ENCODE data around the gene ATRIP.

The ATRIP gene

DNA sequence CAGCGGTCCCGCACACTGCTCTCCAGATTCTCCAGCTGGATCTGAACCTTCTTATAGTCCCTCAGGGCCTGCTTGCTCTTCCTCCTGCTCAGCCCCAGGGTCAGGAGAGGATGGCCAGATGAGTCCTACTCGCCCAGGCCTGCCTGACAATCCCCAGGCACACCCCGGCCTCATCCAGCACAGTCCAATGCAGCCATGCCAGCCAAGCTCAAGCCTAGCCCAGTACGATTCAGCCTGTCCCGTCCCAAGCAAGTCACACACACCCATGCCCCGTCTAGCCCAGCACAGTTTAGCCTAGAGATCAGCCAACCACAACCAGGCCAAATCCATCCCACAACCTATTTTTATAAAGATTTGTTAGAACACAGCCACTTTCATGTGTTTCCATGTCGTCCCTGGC, 33.5 kb upstream of the ATRIP start:
- in situ Hi-C loops (cut with HindIII; ENCODE audit: low pct_unique_long_range_greater_than_20kb, low sequenced_read_pairs) = no loop called here
- no peak for TF ChIP-seq JUND (IDR thresholded peaks at IDR 0.05; ENCODE audit: low read depth)

GRCh38 chr3:48413611-48414010, 32.9 kb upstream of the ATRIP start:
- no peak for TF ChIP-seq JUND (IDR thresholded peaks at IDR 0.05; ENCODE audit: low read depth)
- in situ Hi-C loops (cut with HindIII; ENCODE audit: low pct_unique_long_range_greater_than_20kb, low sequenced_read_pairs) = no loop called here

More for the DNA sequence above, 33.5 kb upstream of the ATRIP start:
- DNase-seq (ENCODE audit: low read depth in 1 of 2, low spot score in 1 of 2) = no peak

DNA sequence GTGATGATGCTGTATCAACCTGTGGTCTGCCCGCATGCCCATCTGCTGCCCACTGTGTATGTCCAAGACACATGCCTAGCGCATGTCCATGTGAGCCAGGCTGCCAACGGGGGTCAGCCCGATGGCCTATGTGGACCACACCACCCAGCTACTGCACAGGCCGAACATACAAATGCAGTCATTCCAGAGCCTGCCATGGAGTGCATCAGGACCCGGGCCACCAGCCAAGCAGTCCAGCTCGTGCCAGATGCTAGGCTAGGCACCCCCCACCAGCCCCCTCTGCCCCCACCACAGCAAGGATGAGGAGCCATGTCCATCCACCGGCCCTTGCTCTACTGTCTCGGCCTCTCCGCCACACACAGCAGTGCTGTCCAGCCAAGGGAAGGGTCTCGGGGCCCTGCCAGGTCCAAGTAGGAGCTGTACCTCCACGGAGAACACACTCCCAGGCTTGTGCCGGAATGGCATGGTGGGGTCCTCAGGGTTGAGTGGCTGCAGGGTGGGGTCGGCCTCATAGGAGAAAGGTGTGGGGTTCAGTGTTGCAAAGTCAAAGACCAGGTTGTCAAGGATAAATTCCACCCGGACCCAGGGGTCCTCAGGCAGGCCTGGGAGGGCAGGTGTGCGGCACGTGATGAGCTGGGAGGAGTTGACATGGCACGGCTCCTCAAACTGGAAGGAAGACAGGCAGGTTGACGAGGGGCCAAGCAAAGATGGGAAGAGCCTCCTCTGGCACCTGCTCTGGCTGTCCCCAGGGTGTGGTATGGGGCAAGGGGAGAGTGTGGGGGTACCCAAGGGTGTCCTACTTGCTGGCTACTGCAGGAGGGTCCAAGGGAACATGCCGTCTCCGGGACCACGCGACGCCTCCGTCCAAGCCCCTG, 31.9 kb upstream of the ATRIP start:
- no peak for TF ChIP-seq JUND (IDR thresholded peaks at IDR 0.05; ENCODE audit: low read depth)
- in situ Hi-C loops (cut with HindIII; ENCODE audit: low pct_unique_long_range_greater_than_20kb, low sequenced_read_pairs) = no loop called here
- DNase-seq (ENCODE audit: low read depth in 1 of 2, low spot score in 1 of 2) = no peak

More at GRCh38 chr3:48413611-48414010, 32.9 kb upstream of the ATRIP start:
- no peak for DNase-seq (ENCODE audit: low read depth in 1 of 2, low spot score in 1 of 2)

- TF ChIP-seq JUND (IDR thresholded peaks at IDR 0.05; ENCODE audit: low read depth) = no peak
- DNase-seq (ENCODE audit: low read depth in 1 of 2, low spot score in 1 of 2) = no peak
- in situ Hi-C loops (cut with HindIII; ENCODE audit: low pct_unique_long_range_greater_than_20kb, low sequenced_read_pairs) = no loop called here
Measured at GRCh38 chr3:48415251-48415953, 31.1 kb upstream of the ATRIP start.

GRCh38 chr3:48416091-48416505, 30.4 kb upstream of the ATRIP start:
- TF ChIP-seq JUND (IDR thresholded peaks at IDR 0.05; ENCODE audit: low read depth) = no peak
- no peak for DNase-seq (ENCODE audit: low read depth in 1 of 2, low spot score in 1 of 2)
- in situ Hi-C loops (cut with HindIII; ENCODE audit: low pct_unique_long_range_greater_than_20kb, low sequenced_read_pairs) = no loop called here

GRCh38 chr3:48416546-48416945, 30.0 kb upstream of the ATRIP start:
- TF ChIP-seq JUND (IDR thresholded peaks at IDR 0.05; ENCODE audit: low read depth) = no peak
- in situ Hi-C loops (cut with HindIII; ENCODE audit: low pct_unique_long_range_greater_than_20kb, low sequenced_read_pairs) = no loop called here
- DNase-seq (ENCODE audit: low read depth in 1 of 2, low spot score in 1 of 2) = no peak

GRCh38 chr3:48417529-48418108, 28.9 kb upstream of the ATRIP start:
- no peak for DNase-seq (ENCODE audit: low read depth in 1 of 2, low spot score in 1 of 2)
- in situ Hi-C loops (cut with HindIII; ENCODE audit: low pct_unique_long_range_greater_than_20kb, low sequenced_read_pairs) = no loop called here
- no peak for TF ChIP-seq JUND (IDR thresholded peaks at IDR 0.05; ENCODE audit: low read depth)

DNA sequence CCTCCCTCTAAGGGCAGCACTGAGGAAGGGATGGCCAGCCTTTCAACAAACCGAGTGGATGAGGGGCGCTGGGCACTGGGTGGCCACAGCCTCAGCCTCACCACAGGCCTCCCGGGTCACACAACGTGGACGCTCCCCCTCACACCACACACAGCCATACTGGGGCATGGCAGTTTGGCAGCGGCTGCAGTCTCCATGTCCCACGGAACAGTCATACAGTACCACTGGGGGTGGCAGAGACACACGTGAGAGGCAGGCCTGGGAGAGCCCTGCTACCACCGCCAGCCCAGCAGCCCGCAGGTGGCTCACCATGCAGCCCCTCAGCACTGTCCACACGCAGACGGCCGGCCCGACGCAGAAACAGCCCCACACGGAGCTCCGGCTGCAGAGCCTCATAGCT, 28.4 kb upstream of the ATRIP start:
- no peak for TF ChIP-seq JUND (IDR thresholded peaks at IDR 0.05; ENCODE audit: low read depth)
- in situ Hi-C loops (cut with HindIII; ENCODE audit: low pct_unique_long_range_greater_than_20kb, low sequenced_read_pairs) = no loop called here
- no peak for DNase-seq (ENCODE audit: low read depth in 1 of 2, low spot score in 1 of 2)

- DNase-seq (ENCODE audit: low read depth in 1 of 2, low spot score in 1 of 2) = no peak
- in situ Hi-C loops (cut with HindIII; ENCODE audit: low pct_unique_long_range_greater_than_20kb, low sequenced_read_pairs) = no loop called here
Measured at GRCh38 chr3:48418651-48419050, 27.9 kb upstream of the ATRIP start.

DNA sequence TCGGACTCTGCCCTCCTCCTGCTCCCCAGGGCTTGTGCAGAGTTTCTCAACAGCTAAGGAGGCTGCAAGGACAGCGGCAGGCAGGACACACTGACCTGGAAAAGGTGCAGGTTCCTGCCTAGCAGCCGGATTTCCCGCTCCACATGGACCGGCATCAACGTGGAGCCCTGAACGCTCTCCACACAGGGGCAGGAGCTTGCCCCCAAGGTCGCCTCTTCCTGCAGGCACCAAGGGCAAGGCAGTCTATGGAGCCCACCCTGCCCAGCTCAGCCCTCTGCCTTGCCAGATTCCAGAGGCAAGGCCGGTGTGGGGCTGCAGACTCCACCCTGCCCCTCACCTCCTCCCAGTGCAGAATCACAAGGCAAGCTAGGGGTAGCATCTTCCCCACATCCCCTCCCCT, 27.4 kb upstream of the ATRIP start:
- TF ChIP-seq JUND (IDR thresholded peaks at IDR 0.05; ENCODE audit: low read depth) = no peak
- in situ Hi-C loops (cut with HindIII; ENCODE audit: low pct_unique_long_range_greater_than_20kb, low sequenced_read_pairs) = no loop called here
- DNase-seq (ENCODE audit: low read depth in 1 of 2, low spot score in 1 of 2) = no peak

More at GRCh38 chr3:48418651-48419050, 27.9 kb upstream of the ATRIP start:
- TF ChIP-seq JUND (IDR thresholded peaks at IDR 0.05; ENCODE audit: low read depth) = no peak

DNA sequence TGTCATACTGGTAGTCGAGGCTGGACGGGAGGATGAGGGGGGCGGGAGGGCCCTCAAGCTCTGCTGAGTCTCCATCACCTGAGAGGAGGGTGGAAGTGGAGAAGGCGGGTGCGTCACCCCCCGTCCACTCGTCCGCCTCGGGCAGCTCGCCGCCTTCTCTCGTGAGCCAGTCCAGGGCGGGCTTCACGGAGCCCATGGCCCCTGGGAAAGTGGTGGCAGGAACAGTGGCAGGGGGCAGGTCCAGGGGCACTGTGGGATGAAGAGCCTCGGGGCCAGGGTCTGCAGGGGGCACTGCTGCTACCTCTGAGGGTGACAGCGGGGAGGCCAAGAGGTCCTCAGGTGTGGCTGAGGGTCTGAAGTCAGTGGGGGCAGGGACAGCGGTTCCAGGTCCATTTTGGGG, 26.9 kb upstream of the ATRIP start:
- TF ChIP-seq JUND (IDR thresholded peaks at IDR 0.05; ENCODE audit: low read depth) = no peak
- in situ Hi-C loops (cut with HindIII; ENCODE audit: low pct_unique_long_range_greater_than_20kb, low sequenced_read_pairs) = no loop called here
- DNase-seq (ENCODE audit: low read depth in 1 of 2, low spot score in 1 of 2) = no peak

GRCh38 chr3:48420561-48420960, 26.0 kb upstream of the ATRIP start:
- in situ Hi-C loops (cut with HindIII; ENCODE audit: low pct_unique_long_range_greater_than_20kb, low sequenced_read_pairs) = no loop called here
- DNase-seq (ENCODE audit: low read depth in 1 of 2, low spot score in 1 of 2) = no peak
- TF ChIP-seq JUND (IDR thresholded peaks at IDR 0.05; ENCODE audit: low read depth) = no peak

DNA sequence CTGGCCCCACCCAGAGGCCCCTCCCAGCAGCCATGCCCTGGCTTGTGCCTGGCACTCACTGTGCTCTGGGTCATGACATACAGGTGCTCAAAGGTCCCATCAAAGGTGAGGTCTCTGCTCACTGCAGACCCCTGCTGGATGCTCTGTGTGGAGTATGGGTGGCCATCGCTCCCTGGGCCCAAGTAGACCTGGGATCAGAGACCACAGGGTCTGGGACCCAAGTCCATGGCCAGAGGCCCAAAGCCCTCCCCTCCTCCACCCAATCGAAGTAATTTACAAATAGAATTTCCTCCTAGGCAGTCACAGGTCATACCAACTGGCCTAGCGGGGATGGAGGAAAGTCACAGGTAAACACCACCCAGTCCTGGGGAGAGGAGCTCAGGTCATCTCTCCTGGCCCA, 24.3 kb upstream of the ATRIP start:
- in situ Hi-C loops (cut with HindIII; ENCODE audit: low pct_unique_long_range_greater_than_20kb, low sequenced_read_pairs) = no loop called here
- TF ChIP-seq JUND (IDR thresholded peaks at IDR 0.05; ENCODE audit: low read depth) = no peak
- DNase-seq (ENCODE audit: low read depth in 1 of 2, low spot score in 1 of 2) = no peak
